Measurements from ENCODE around the gene SLC45A3. TPM values are rescaled to one million over a fixed set of nuclear protein-coding genes. Genes with fewer than 3 reads are reported as not detected.

SLC45A3 gene
- total RNA-seq, 2 donors from 2014 or later = 0.64 to 5.1 TPM

GRCh38 chr1:205610901-205611466 is 69.3 kb downstream of the SLC45A3 start:
- peak overlapping the region; percentile 7 for H3K4me3 Mint-ChIP-seq
- H3K27me3 Mint-ChIP-seq = no peaks in the 10 kb centered on the region
- no peaks in the 10 kb centered on the region for H3K9me3 Mint-ChIP-seq
- ATAC-seq = no peak
- H3K4me1 Mint-ChIP-seq (ENCODE audit: low read depth in 2 of 2) = peaks cover 25 to 28% of the 10 kb centered on the region in 2 donors
- H3K27ac Mint-ChIP-seq = peak overlapping the region; percentile 39 to 81
- peaks cover 19% of the 10 kb centered on the region for H3K36me3 Mint-ChIP-seq
- no peak for DNase-seq (ENCODE audit: low spot score)

DNA sequence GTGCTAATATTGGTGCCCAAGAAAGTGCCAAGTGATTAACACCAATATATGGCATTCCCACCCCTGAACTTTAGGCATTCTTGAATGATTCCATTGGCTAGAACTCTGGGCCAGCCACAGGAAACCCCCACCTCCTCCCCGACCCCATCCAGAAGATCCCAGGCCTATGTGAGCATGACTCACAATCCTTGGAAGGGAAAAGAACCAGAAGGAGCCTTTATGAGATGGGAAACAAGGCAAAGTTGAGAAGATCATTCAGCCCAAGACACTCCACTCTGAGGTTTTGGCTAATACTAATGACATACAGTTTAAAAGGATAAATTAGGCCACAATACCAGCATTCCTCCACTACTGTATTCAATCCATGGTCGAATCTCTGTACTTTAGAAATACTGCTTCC is 70.3 kb downstream of the SLC45A3 start:
- H3K27ac Mint-ChIP-seq = no peak overlapping the region
- ATAC-seq = no peak

More for the DNA sequence above, 70.3 kb downstream of the SLC45A3 start:
- DNase-seq (ENCODE audit: low spot score) = no peak
- peaks cover 24 to 28% of the 10 kb centered on the region in 2 donors for H3K4me1 Mint-ChIP-seq (ENCODE audit: low read depth in 2 of 2)
- no peaks in the 10 kb centered on the region for H3K27me3 Mint-ChIP-seq
- no peak overlapping the region for H3K4me3 Mint-ChIP-seq
- peaks cover 12% of the 10 kb centered on the region for H3K36me3 Mint-ChIP-seq
- no peaks in the 10 kb centered on the region for H3K9me3 Mint-ChIP-seq

Other genes starting within 250 kb of the SLC45A3 start
- gene BLACAT1, start 224.5 kb downstream of the SLC45A3 start, total RNA-seq = not detected
- gene CDK18, start 175.8 kb downstream of the SLC45A3 start, total RNA-seq = under 1 TPM; 0.28 to 0.71 TPM
- 10 to 100 TPM; 78.7 to 97.8 TPM for gene ELK4, start 48.5 kb downstream of the SLC45A3 start, total RNA-seq
- gene NUCKS1, start 69.7 kb upstream of the SLC45A3 start, total RNA-seq = 100 to 1,000 TPM in 1 of 2 donors, 10 to 100 TPM in 1; 95.1 to 156 TPM
- 100 to 1,000 TPM; 109 to 217 TPM for gene RAB29, start 95.0 kb upstream of the SLC45A3 start, total RNA-seq
- 10 to 100 TPM; 66.2 to 80.2 TPM for gene SLC41A1, start 132.7 kb upstream of the SLC45A3 start, total RNA-seq
- under 1 TPM in 1 of 2 donors, not detected in 1; 0.75 TPM for gene PM20D1, start 169.6 kb upstream of the SLC45A3 start, total RNA-seq

Measured in natural killer cell treated with Interleukin-12 subunit alpha and Interleukin-12 subunit beta and Interleukin-15 and Interleukin-18, amount 100 ng/mL, for 72 hours (primary cell).